Brain microvascular endothelial cell (primary cell): Measurements from ENCODE around the gene DLG2.

Experiments used
- DNase-seq: peaks from one replicate; pipeline ENCODE4 v3.0.0-alpha.2; 2020
- H3K27ac ChIP-seq: fragments of 250-450 bp; sonication (Bioruptor Pico); 2 replicates; pipeline ENCODE4 v1.5.1; 2020; ENCODE audit warnings: mild to moderate bottlenecking, moderate library complexity
- H3K27me3 ChIP-seq: fragments of 250-450 bp; sonication (Bioruptor Pico); replicated peaks from 2 replicates; pipeline ENCODE4 v1.5.1; 2020; ENCODE audit warnings: mild to moderate bottlenecking
- H3K36me3 ChIP-seq: fragments of 250-450 bp; sonication (Bioruptor Pico); replicated peaks from 2 replicates; pipeline ENCODE4 v1.5.1; 2020; ENCODE audit warnings: mild to moderate bottlenecking
- H3K4me3 ChIP-seq: 2 replicates; pipeline ENCODE4 v1.5.1; 2011; ENCODE audit warnings: low read depth, mild to moderate bottlenecking, control low read depth, low read length, moderate library complexity
- in situ Hi-C: cut with HindIII; loops from 2 replicates; pipeline ENCODE4 v1.10.0; 2017; ENCODE audit warnings: low sequenced_read_pairs, low pct_ligation_motif_present
- TF ChIP-seq, protein P1 (sequence below): IDR thresholded peaks from 2 replicates; pipeline ENCODE4 v1.5.1; 2011; ENCODE audit warnings: low read depth, mild to moderate bottlenecking, moderate library complexity, low read length, control low read depth, inconsistent platforms; ENCODE audit errors: missing control alignments

DLG2 gene

DNA sequence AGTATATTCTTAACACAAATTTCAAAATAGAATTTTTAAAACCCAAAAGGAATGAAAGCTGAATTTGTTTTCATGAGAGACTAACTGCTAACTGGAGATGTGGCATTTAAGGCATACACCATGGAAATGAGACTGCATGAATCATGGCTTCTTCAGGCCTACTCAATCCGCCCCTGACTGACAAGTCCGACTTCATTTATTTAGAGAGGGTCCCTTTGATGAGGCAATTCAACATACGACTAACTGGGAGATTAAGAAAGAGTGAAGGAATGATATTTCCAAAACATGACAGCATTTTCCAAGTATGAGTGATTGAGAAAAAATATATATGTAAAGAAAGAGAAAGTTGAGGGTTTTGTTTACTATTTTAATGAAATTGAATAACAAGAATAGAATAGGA lies 720.1 kb downstream of the DLG2 start:
- Histone ChIP-seq H3K27ac (peak overlapping the region; percentile 52), H3K4me3 (no peak overlapping the region), H3K27me3 (no peaks in the 10 kb centered on the region), H3K36me3 (no peaks in the 10 kb centered on the region)
- peak; percentile 80 for DNase-seq
- TF ChIP-seq, protein P1, sequence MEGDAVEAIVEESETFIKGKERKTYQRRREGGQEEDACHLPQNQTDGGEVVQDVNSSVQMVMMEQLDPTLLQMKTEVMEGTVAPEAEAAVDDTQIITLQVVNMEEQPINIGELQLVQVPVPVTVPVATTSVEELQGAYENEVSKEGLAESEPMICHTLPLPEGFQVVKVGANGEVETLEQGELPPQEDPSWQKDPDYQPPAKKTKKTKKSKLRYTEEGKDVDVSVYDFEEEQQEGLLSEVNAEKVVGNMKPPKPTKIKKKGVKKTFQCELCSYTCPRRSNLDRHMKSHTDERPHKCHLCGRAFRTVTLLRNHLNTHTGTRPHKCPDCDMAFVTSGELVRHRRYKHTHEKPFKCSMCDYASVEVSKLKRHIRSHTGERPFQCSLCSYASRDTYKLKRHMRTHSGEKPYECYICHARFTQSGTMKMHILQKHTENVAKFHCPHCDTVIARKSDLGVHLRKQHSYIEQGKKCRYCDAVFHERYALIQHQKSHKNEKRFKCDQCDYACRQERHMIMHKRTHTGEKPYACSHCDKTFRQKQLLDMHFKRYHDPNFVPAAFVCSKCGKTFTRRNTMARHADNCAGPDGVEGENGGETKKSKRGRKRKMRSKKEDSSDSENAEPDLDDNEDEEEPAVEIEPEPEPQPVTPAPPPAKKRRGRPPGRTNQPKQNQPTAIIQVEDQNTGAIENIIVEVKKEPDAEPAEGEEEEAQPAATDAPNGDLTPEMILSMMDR: no peak
- in situ Hi-C loops: no loop called here

DNA sequence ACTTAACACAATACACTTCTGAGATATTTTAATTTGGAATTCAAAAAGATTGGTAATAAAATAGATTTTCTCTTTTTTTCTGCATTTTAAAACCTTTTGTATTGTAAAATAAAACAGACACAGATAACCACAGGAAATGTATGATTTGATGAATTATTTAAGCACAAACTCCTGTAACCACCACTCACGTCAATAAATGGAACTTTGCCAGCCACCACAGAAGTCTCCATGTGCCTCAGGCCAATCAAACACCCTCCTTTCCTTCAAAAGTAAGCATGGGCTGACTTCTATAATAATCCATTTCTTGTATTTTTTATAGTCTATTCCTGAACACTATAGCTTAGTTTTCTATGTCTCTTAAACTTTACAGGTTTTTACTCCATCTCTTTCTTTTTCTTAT lies 721.7 kb downstream of the DLG2 start:
- in situ Hi-C loops: no loop called here
- DNase-seq: peak; percentile 48
- no peaks in the 10 kb centered on the region for H3K27me3 ChIP-seq
- TF ChIP-seq, protein P1: no peak
- no peaks in the 10 kb centered on the region for H3K36me3 ChIP-seq
- H3K27ac ChIP-seq: no peak overlapping the region
- no peak overlapping the region for H3K4me3 ChIP-seq

DNA sequence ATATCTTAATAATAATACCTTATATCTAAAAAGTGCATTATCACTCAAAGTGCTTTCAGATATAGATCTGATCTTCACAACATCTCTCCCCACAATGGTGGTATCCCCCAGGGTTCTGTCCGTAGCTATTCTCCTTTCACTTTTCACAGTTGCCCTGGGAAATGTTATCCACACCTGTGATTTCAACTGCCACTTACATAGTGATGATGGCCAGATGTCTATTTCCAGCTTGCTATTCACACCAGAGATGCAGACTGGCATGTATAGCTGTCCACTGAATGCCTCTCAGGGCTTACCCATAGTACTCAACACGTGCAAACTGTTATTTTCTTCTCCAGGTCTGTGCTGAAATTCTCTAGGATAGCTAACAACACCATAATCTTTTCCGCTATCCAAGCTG lies 724.7 kb downstream of the DLG2 start:
- Histone ChIP-seq H3K27ac (no peak overlapping the region), H3K4me3 (no peak overlapping the region), H3K36me3 (no peaks in the 10 kb centered on the region), H3K27me3 (no peaks in the 10 kb centered on the region)
- DNase-seq: no peak
- TF ChIP-seq, protein P1: no peak
- in situ Hi-C loops: no loop called here

DNA sequence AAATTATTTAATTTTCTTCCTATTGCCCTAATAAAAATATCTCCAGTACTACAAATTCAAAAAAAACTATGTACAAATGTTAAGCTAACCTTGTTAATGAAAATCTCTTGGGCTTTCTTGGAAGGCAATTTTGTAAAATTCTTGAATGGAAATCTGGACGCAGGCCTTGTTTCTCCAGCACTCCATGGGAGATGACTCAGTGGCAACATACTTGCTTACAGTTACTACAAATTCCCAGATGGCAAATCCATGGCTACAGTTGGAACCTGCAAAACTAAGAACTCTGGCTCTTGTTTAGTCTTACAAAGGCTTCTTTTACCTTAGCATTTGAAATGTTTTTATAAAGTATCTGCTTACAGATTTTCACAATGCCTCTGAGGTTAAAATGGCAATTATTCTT lies 725.2 kb downstream of the DLG2 start:
- Histone ChIP-seq H3K36me3 (no peaks in the 10 kb centered on the region), H3K4me3 (no peak overlapping the region), H3K27ac (no peak overlapping the region), H3K27me3 (no peaks in the 10 kb centered on the region)
- in situ Hi-C loops: no loop called here
- TF ChIP-seq, protein P1: no peak
- DNase-seq: no peak

DNA sequence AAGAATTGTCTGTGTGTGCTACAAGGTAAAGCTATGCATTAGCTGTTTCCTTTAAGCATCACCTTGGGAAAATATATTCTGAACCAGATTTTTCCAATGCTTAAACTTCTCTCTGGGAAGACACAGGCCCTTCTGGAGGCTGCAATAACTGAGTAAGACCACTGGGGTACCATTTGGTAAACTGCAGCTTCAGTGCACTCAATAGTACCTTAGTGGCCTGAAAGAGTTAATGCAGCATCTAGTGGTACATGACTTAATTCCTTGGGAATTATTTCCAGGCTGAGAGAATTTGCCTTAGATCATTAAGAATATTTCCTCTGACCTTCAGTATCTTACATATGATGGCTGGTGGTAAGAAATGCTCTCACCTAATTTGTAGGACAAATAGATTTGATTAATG lies 727.4 kb downstream of the DLG2 start:
- no peaks in the 10 kb centered on the region for H3K36me3 ChIP-seq
- H3K27me3 ChIP-seq: no peaks in the 10 kb centered on the region
- TF ChIP-seq, protein P1: peak; percentile 71
- DNase-seq: peak; percentile 30
- H3K27ac ChIP-seq: no peak overlapping the region
- in situ Hi-C loops: no loop called here
- no peak overlapping the region for H3K4me3 ChIP-seq

DNA sequence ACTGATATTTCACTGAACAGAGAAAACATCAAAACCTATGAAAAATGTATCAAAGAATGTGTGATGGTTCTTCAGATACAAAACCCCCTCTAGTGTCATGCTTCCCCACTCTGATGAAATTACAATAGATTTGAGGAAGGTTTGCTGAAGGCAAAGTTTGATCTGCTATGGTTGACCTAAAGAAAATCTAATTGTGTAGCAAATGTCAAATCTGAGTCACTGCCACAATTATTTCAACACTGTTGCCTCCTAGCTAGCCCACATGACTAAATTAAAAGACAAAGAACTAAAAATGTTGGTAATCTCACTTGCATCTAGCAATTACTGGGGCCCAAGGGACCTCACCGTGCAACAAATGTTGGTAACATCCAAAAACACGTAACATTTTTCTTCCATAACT lies 728.0 kb downstream of the DLG2 start:
- in situ Hi-C loops: no loop called here
- DNase-seq: no peak
- no peaks in the 10 kb centered on the region for H3K36me3 ChIP-seq
- TF ChIP-seq, protein P1: no peak
- no peaks in the 10 kb centered on the region for H3K27me3 ChIP-seq
- H3K4me3 ChIP-seq: no peak overlapping the region
- H3K27ac ChIP-seq: no peak overlapping the region
